K562 (cell line): Measurements from ENCODE around the gene HPD. TPM values are rescaled to one million over a fixed set of nuclear protein-coding genes. Genes with fewer than 3 reads are reported as not detected.

Experiments used
- ATAC-seq: fragments of 200-7000 bp; cut with Tn5 transposase; 3 replicates; pipeline ENCODE4 v1.9.1; 2020; ENCODE audit warnings: moderate library complexity
- BruUV-seq: library from RNA; stranded (reverse); fragments of 400-500 nt; replicated peaks from 2 replicates; lab custom pipeline; 2021; lab: Mats Ljungman, UMichigan
- CTCF ChIA-PET: fragments of 300-600 bp; formaldehyde crosslinking; extraction: SDS; loops from one replicate; lab custom pipeline; 2021; ENCODE audit warnings: low intra/inter-chr PET ratio; lab: Yijun Ruan, JAX
- POLR2A ChIA-PET: fragments of 300-600, 350-650 bp; sonication (Branson Sonifier 250); formaldehyde crosslinking; extraction: SDS; loops from one replicate; lab custom pipeline; 2021; ENCODE audit warnings: antibody characterized with exemption, inconsistent platforms; lab: Yijun Ruan, JAX
- DNase-seq, 4 experiments: peaks; one replicate each; pipeline versions ENCODE4 v3.0.0 to v3.0.0-alpha.2; 2011 to 2018; ENCODE audit warnings: low spot score in 3 of 4, mixed read lengths in 3 of 4; ENCODE audit errors: extremely low read depth in 1 of 4
- FAIRE-seq: peaks from 2 replicates; lab custom pipeline; 2011; peaks lifted over from hg19 to GRCh38; lab: Jason Lieb, UNC
- H2AFZ ChIP-seq: 2 replicates; pipeline ENCODE4 v1.6.0; 2011; ENCODE audit warnings: low read depth, low read length, control low read depth, inconsistent platforms
- H3K27ac ChIP-seq: fragments of 200-600 bp; 3 replicates; pipeline ENCODE4 v1.8.0; 2011; ENCODE audit warnings: low read depth, mild to moderate bottlenecking, control low read depth, inconsistent platforms, low read length, moderate library complexity, mixed read lengths; ENCODE audit errors: extremely low read depth
- H3K27me3 ChIP-seq, 2 experiments: fragments of 300-600 bp in 1 of 2; 2 replicates in 1 of 2; 3 replicates in 1 of 2; pipeline versions ENCODE4 v1.6.0 to v1.8.0; 2011; ENCODE audit warnings: inconsistent platforms in 2 of 2, low read length in 2 of 2, mild to moderate bottlenecking in 1 of 2, mixed read lengths in 1 of 2, moderate library complexity in 1 of 2; ENCODE audit not compliant: control insufficient read depth in 2 of 2, insufficient read depth in 2 of 2
- H3K36me3 ChIP-seq: fragments of 300-600 bp; 3 replicates; pipeline ENCODE4 v1.8.0; 2011; ENCODE audit warnings: mild to moderate bottlenecking, low read length, inconsistent platforms; ENCODE audit not compliant: control insufficient read depth, insufficient read depth
- H3K4me1 ChIP-seq, 2 experiments: fragments of 200-600 bp in 1 of 2; replicated peaks in 1 of 2; 2 replicates in 1 of 2; 3 replicates in 1 of 2; pipeline versions ENCODE4 v1.5.1 to v1.8.0; 2011; ENCODE audit warnings: inconsistent platforms in 2 of 2, low read length in 2 of 2, mild to moderate bottlenecking in 1 of 2, mixed read lengths in 1 of 2, moderate library complexity in 1 of 2; ENCODE audit not compliant: control insufficient read depth in 2 of 2, insufficient read depth in 2 of 2
- H3K4me2 ChIP-seq: 2 replicates; pipeline ENCODE4 v1.6.1; 2011; ENCODE audit warnings: low read length, control low read depth, inconsistent platforms, mixed read lengths; ENCODE audit not compliant: insufficient read depth
- H3K4me3 ChIP-seq: fragments of 200-600 bp; sonication (generic), shearing (Covaris generic); 2 replicates; pipeline ENCODE4 v1.5.1; 2016; ENCODE audit warnings: control low read depth, inconsistent platforms
- H3K79me2 ChIP-seq: fragments of 200-600 bp; 3 replicates; pipeline ENCODE4 v1.8.0; 2011; ENCODE audit warnings: low read length, inconsistent platforms; ENCODE audit not compliant: control insufficient read depth, insufficient read depth
- H3K9ac ChIP-seq, 2 experiments: 2 replicates each; pipeline versions ENCODE4 v1.6.0 to v1.6.1; 2011; ENCODE audit warnings: low read depth in 2 of 2, low read length in 2 of 2, control low read depth in 1 of 2, inconsistent platforms in 1 of 2, mild to moderate bottlenecking in 1 of 2, mixed read lengths in 1 of 2; ENCODE audit not compliant: insufficient read depth in 1 of 2
- H3K9me1 ChIP-seq: one replicate; pipeline ENCODE4 v1.6.0; 2011; ENCODE audit warnings: inconsistent platforms, mild to moderate bottlenecking, low read length, moderate library complexity; ENCODE audit not compliant: control insufficient read depth, insufficient read depth
- H3K9me3 ChIP-seq: replicated peaks from 2 replicates; pipeline ENCODE4 v1.5.1; 2011; ENCODE audit warnings: low read depth, low read length, inconsistent platforms; ENCODE audit not compliant: control insufficient read depth, insufficient read depth
- H4K20me1 ChIP-seq: replicated peaks from 2 replicates; pipeline ENCODE4 v1.6.1; 2011; ENCODE audit warnings: low read length, inconsistent platforms, mixed read lengths; ENCODE audit not compliant: control insufficient read depth, insufficient read depth
- POLR2G ChIP-seq: fragments of 200-400 bp; formaldehyde crosslinking; IDR thresholded peaks from 2 replicates; pipeline ENCODE4 v1.6.1; 2017; ENCODE audit warnings: low read depth, mild to moderate bottlenecking, antibody characterized with exemption, low read length, moderate library complexity
- RBFOX2 ChIP-seq: fragments of 200-400 bp; formaldehyde crosslinking; IDR thresholded peaks from 2 replicates; pipeline ENCODE4 v1.6.1; 2017; ENCODE audit warnings: low read depth, mild to moderate bottlenecking, low read length, moderate library complexity
- WGBS: fragments of 100-300 bp; shearing (Covaris generic); methylation state at CpG from one replicate; pipeline ENCODE4 v1.1.6; 2016; ENCODE audit warnings: low coverage, mixed read lengths; ENCODE audit not compliant: insufficient coverage; ENCODE audit errors: missing lambda C conversion rate; 5-methylcytosine and 5-hydroxymethylcytosine counted together
- in situ Hi-C: fragments of 300-500 bp; cut with MboI; formaldehyde crosslinking; loops from 4 replicates; pipeline ENCODE4 v1.15.0; 2018; ENCODE audit warnings: inconsistent platforms, mixed read lengths
- intact Hi-C: fragments of 100-400 bp; cut with micrococcal nuclease; formaldehyde crosslinking; loops from 2 replicates; pipeline ENCODE4 v1.14.2; 2022
- polyA plus RNA-seq, 8 experiments: library from polyadenylated mRNA; depleted of rRNA in 4 of 8; stranded (reverse) in 5 of 8; unstranded in 3 of 8; fragments of >200 nt; fragmentation: Nextera tagmentation in 2 of 8; fragmentation: Illumina TruSeq in 1 of 8; extraction: Ambion mirVana in 2 of 8; extraction: Trizol in 1 of 8; gene quantifications; 2 replicates each; pipeline versions ENCODE4 v1.2.1 to v1.2.3, GENCODE V29; 2011 to 2014; ENCODE audit warnings: inconsistent platforms in 1 of 8, missing spikeins in 1 of 8
- total RNA-seq, 7 experiments: library from RNA; depleted of rRNA in 6 of 7; stranded (reverse); fragments of >200 nt in 6 of 7; fragmentation: Illumina TruSeq in 2 of 7; extraction: Trizol in 2 of 7; gene quantifications; 2 replicates each; pipeline versions ENCODE4 v1.2.1 to v1.2.3, GENCODE V29; 2011 to 2021; ENCODE audit warnings: low replicate concordance in 1 of 7
- TF ChIP-seq, protein P1 (sequence below): IDR thresholded peaks from 2 replicates; pipeline ENCODE4 v1.6.1; 2016; ENCODE audit warnings: missing genetic modification characterization, missing compliant biosample characterization

HPD gene
- total and polyA plus RNA-seq, 9 of the 15 experiments (the other 6 are each of a cell fraction or from before 2014, with no cell fraction given) = 0.06 to 0.29 (median 0.07) TPM; not detected in 4

DNA sequence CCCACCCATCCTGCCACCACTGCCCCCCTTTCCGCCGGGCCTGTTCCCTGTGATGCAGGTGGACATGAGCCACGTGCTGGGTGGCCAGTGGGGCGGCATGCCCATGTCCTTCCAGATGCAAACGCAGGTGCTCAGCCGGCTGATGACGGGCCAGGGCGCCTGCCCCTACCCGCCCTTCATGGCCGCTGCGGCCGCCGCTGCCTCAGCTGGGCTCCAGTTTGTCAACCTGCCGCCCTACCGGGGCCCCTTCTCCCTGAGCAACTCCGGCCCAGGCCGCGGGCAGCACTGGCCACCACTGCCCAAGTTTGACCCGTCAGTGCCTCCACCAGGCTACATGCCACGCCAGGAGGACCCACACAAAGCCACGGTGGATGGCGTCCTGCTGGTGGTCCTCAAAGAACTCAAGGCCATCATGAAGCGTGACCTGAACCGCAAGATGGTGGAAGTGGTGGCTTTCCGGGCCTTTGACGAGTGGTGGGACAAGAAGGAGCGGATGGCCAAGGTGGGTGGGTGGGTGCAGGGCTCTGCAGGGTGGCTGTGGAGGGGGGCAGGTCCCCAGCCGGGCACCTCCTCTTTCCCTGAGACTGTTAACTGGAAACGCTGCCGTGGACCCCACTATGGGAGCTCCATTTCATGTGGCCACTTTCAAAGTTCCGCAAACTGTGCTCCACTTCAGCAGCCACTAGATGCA, 44.1 kb downstream of the HPD start:
- TF ChIP-seq POLR2G (peak; percentile 54), RBFOX2 (peak; percentile 59)
- TF ChIP-seq, protein P1, sequence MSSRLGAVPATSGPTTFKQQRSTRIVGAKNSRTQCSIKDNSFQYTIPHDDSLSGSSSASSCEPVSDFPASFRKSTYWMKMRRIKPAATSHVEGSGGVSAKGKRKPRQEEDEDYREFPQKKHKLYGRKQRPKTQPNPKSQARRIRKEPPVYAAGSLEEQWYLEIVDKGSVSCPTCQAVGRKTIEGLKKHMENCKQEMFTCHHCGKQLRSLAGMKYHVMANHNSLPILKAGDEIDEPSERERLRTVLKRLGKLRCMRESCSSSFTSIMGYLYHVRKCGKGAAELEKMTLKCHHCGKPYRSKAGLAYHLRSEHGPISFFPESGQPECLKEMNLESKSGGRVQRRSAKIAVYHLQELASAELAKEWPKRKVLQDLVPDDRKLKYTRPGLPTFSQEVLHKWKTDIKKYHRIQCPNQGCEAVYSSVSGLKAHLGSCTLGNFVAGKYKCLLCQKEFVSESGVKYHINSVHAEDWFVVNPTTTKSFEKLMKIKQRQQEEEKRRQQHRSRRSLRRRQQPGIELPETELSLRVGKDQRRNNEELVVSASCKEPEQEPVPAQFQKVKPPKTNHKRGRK = no peak
- in situ Hi-C loops = no loop called here
- FAIRE-seq (no peak), DNase-seq (no peak), ATAC-seq (no peak)
- Histone ChIP-seq H3K9me3 (no peaks in the 10 kb centered on the region), H3K9me1 (no peaks in the 10 kb centered on the region), H3K36me3 (peaks cover 85% of the 10 kb centered on the region), H3K27ac (no peak overlapping the region), H3K4me1 (peaks cover 22 to 49% of the 10 kb centered on the region in 2 experiments), H3K4me2 (no peak overlapping the region), H2AFZ (no peak overlapping the region), H3K4me3 (no peak overlapping the region), H3K79me2 (peaks cover 42% of the 10 kb centered on the region), H3K27me3 (no peaks in the 10 kb centered on the region), H4K20me1 (peaks cover 24% of the 10 kb centered on the region), H3K9ac (peak overlapping the region in 1 of 2 experiments; percentile 38; a peak in 1 of 4 replicates)
- BruUV-seq = no TSS peak
- POLR2A ChIA-PET = interaction anchor here (0.6 to 1.3 kb wide), 5 partner anchors 8 to 1719 kb away, joined by 3 to 5 read pairs (median 3); partner anchors contain the start of gene RILPL1
- 98% methylated on average over 10 of the region's 31 CpGs for WGBS
- CTCF ChIA-PET = no interaction called here
- intact Hi-C loops = no loop called here
